GM23338 (cell line): ENCODE measurements around the gene CHCHD6. TPM values are rescaled to one million over a fixed set of nuclear protein-coding genes. Genes with fewer than 3 reads are reported as not detected.

ENCODE experiments used
- ATAC-seq: fragments of 200-7000 bp; cut with Tn5 transposase; 3 replicates; pipeline ENCODE4 v1.9.1; 2020
- DNase-seq: peaks from one replicate; pipeline ENCODE4 v3.0.0-alpha.2; 2015; ENCODE audit warnings: low spot score
- H2AFZ ChIP-seq: fragments of 200-600 bp; sonication (generic); 2 replicates; pipeline ENCODE4 v1.8.0; 2016; ENCODE audit warnings: antibody characterized with exemption, mild to moderate bottlenecking, moderate library complexity
- H3F3A ChIP-seq: fragments of 200-600 bp; sonication (generic); replicated peaks from 2 replicates; pipeline ENCODE4 v1.8.0; 2017; ENCODE audit warnings: antibody characterized with exemption, mixed run types, low read depth
- H3K27ac ChIP-seq: fragments of 200-600 bp; sonication (generic); 2 replicates; pipeline ENCODE4 v1.6.1; 2016; ENCODE audit warnings: low read depth
- H3K27me3 ChIP-seq: fragments of 200-600 bp; sonication (generic); 2 replicates; pipeline ENCODE4 v1.8.0; 2016; ENCODE audit warnings: mild to moderate bottlenecking, mixed run types, moderate library complexity; ENCODE audit not compliant: insufficient read depth
- H3K36me3 ChIP-seq: fragments of 200-600 bp; sonication (generic); 2 replicates; pipeline ENCODE4 v1.8.0; 2016; ENCODE audit warnings: mild to moderate bottlenecking; ENCODE audit not compliant: insufficient read depth
- H3K4me1 ChIP-seq: fragments of 200-600 bp; sonication (generic); 2 replicates; pipeline ENCODE4 v1.8.0; 2016; ENCODE audit warnings: mild to moderate bottlenecking, moderate library complexity; ENCODE audit not compliant: insufficient read depth
- H3K4me2 ChIP-seq: fragments of 200-600 bp; sonication (generic); 2 replicates; pipeline ENCODE4 v1.7.1; 2017; ENCODE audit warnings: mixed run types
- H3K4me3 ChIP-seq: fragments of 200-600 bp; sonication (generic); 2 replicates; pipeline ENCODE4 v1.6.1; 2016; ENCODE audit warnings: mixed run types
- H3K79me2 ChIP-seq: fragments of 200-600 bp; sonication (generic); replicated peaks from 2 replicates; pipeline ENCODE4 v1.8.0; 2017; ENCODE audit warnings: mild to moderate bottlenecking; ENCODE audit not compliant: insufficient read depth
- H3K9me2 ChIP-seq: fragments of 200-600 bp; sonication (generic); 2 replicates; pipeline ENCODE4 v1.8.0; 2017; ENCODE audit not compliant: insufficient read depth
- H4K20me1 ChIP-seq: fragments of 200-600 bp; sonication (generic); replicated peaks from 2 replicates; pipeline ENCODE4 v1.8.0; 2017; ENCODE audit warnings: mild to moderate bottlenecking; ENCODE audit not compliant: insufficient read depth
- H3K27ac Mint-ChIP-seq: 2 replicates; pipeline ENCODE4 v1.8.0; 2020; ENCODE audit warnings: inconsistent platforms, mild to moderate bottlenecking, moderate library complexity, mixed read lengths
- H3K27me3 Mint-ChIP-seq: 3 replicates; pipeline ENCODE4 v1.8.0; 2022; ENCODE audit warnings: low read depth, mild to moderate bottlenecking, moderate library complexity, mixed read lengths, inconsistent platforms; ENCODE audit not compliant: insufficient read depth, poor library complexity
- H3K36me3 Mint-ChIP-seq: 3 replicates; pipeline ENCODE4 v1.8.0; 2021; ENCODE audit warnings: low read depth, mild to moderate bottlenecking, inconsistent platforms, moderate library complexity, mixed read lengths
- H3K4me1 Mint-ChIP-seq: 3 replicates; pipeline ENCODE4 v1.8.0; 2020; ENCODE audit warnings: mild to moderate bottlenecking, inconsistent platforms, mixed read lengths
- H3K4me3 Mint-ChIP-seq: 3 replicates; pipeline ENCODE4 v1.8.0; 2021; ENCODE audit warnings: moderate library complexity, mild to moderate bottlenecking, inconsistent platforms, mixed read lengths
- H3K9me3 Mint-ChIP-seq: 3 replicates; pipeline ENCODE4 v1.8.0; 2020; ENCODE audit warnings: moderate library complexity, mild to moderate bottlenecking, inconsistent platforms, mixed read lengths
- CREB1 ChIP-seq: fragments of 250-450 bp; sonication (Bioruptor Pico); IDR thresholded peaks from 2 replicates; pipeline ENCODE4 v1.5.0; 2020; ENCODE audit warnings: low read depth, mild to moderate bottlenecking, moderate library complexity
- CTCF ChIP-seq, 2 experiments: fragments of 200-600 bp in 1 of 2; sonication (generic) in 1 of 2; conservative IDR thresholded peaks; 2 replicates each; pipeline versions ENCODE4 v1.5.1 to v1.6.1; 2016 to 2017; ENCODE audit warnings: antibody characterized with exemption in 2 of 2, low read depth in 2 of 2, mild to moderate bottlenecking in 2 of 2, moderate library complexity in 1 of 2
- ETS1 ChIP-seq: IDR thresholded peaks from 2 replicates; pipeline ENCODE4 v1.6.1; 2016; ENCODE audit warnings: antibody characterized with exemption
- EZH2 ChIP-seq: fragments of 200-600 bp; sonication (generic); IDR thresholded peaks from one replicate; pipeline ENCODE4 v1.8.0; 2017; ENCODE audit warnings: antibody characterized with exemption, mild to moderate bottlenecking, low read depth; ENCODE audit not compliant: unreplicated experiment
- EZH2phosphoT487 ChIP-seq: fragments of 200-600 bp; sonication (generic); IDR thresholded peaks from one replicate; pipeline ENCODE4 v1.8.1; 2018; ENCODE audit warnings: antibody characterized with exemption; ENCODE audit not compliant: unreplicated experiment
- JUNB ChIP-seq: IDR thresholded peaks from one replicate; pipeline ENCODE4 v1.6.1; 2016; ENCODE audit warnings: antibody characterized with exemption; ENCODE audit not compliant: unreplicated experiment
- NANOG ChIP-seq: IDR thresholded peaks from 2 replicates; pipeline ENCODE4 v1.6.1; 2016; ENCODE audit warnings: antibody characterized with exemption, borderline replicate concordance
- POLR2AphosphoS5 ChIP-seq: IDR thresholded peaks from 2 replicates; pipeline ENCODE4 v1.6.1; 2016; ENCODE audit warnings: antibody characterized with exemption, low read depth
- REST ChIP-seq: IDR thresholded peaks from one replicate; pipeline ENCODE4 v1.6.1; 2018; ENCODE audit warnings: antibody characterized with exemption; ENCODE audit not compliant: unreplicated experiment
- STAT1 ChIP-seq: IDR thresholded peaks from one replicate; pipeline ENCODE4 v1.6.1; 2016; ENCODE audit warnings: antibody characterized with exemption; ENCODE audit not compliant: unreplicated experiment
- ZNF331 ChIP-seq: fragments of 250-450 bp; sonication (Bioruptor Pico); IDR thresholded peaks from 2 replicates; pipeline ENCODE4 v1.5.0; 2020; ENCODE audit warnings: low read depth, mild to moderate bottlenecking, moderate library complexity
- ZNF462 ChIP-seq: fragments of 250-450 bp; sonication (Bioruptor Pico); IDR thresholded peaks from 2 replicates; pipeline ENCODE4 v1.5.0; 2020; ENCODE audit warnings: mild to moderate bottlenecking, moderate library complexity
- polyA plus RNA-seq: library from polyadenylated mRNA; unstranded; fragments of >200 nt; fragmentation: Nextera tagmentation; extraction: Ambion mirVana; gene quantifications from 2 replicates; pipeline ENCODE4 v1.2.1, GENCODE V29; 2016
- total RNA-seq: library from RNA; depleted of rRNA; stranded (reverse); fragments of >200 nt; shearing (Covaris generic); gene quantifications from 2 replicates; pipeline ENCODE4 v1.2.3, GENCODE V29; 2014

CHCHD6 gene
- total and polyA plus RNA-seq, 2 experiments from 2014 or later: 28.8 to 43.0 TPM

GRCh38 chr3:126714276-126714900 is 10.3 kb downstream of the CHCHD6 start:
- no peak overlapping the region for H3K27ac Mint-ChIP-seq
- no peaks in the 10 kb centered on the region for H3K27me3 ChIP-seq
- ATAC-seq (peak; percentile 26), DNase-seq (no peak)
- no peaks in the 10 kb centered on the region; the same call in 1 of the 2 replicates for H3K4me1 ChIP-seq
- TF ChIP-seq ZNF331 (CRISPR knock-in tag): no peak
- no peak for TF ChIP-seq ETS1
- no peak for TF ChIP-seq JUNB
- no peak for TF ChIP-seq POLR2AphosphoS5
- TF ChIP-seq EZH2: no peak
- no peak for TF ChIP-seq STAT1
- no peak for TF ChIP-seq ZNF462
- no peak for TF ChIP-seq CREB1 (CRISPR knock-in tag)
- no peak for TF ChIP-seq CTCF (conservative IDR thresholded peaks at IDR 0.05; ENCODE audit: low read depth in 2 of 2)
- no peak for TF ChIP-seq NANOG
- no peak for TF ChIP-seq EZH2phosphoT487
- TF ChIP-seq REST: no peak
- H3K9me2 ChIP-seq: no peaks in the 10 kb centered on the region
- peaks cover 19% of the 10 kb centered on the region for H3K4me1 Mint-ChIP-seq
- no peak overlapping the region for H3K27ac ChIP-seq
- H3K36me3 ChIP-seq: no peaks in the 10 kb centered on the region
- H3K27me3 Mint-ChIP-seq: no peaks in the 10 kb centered on the region
- H3F3A ChIP-seq: no peaks in the 10 kb centered on the region
- H2AFZ ChIP-seq: no peak overlapping the region
- H3K79me2 ChIP-seq: peaks cover 75% of the 10 kb centered on the region
- H3K36me3 Mint-ChIP-seq: no peaks in the 10 kb centered on the region; the same call in 2 of the 3 replicates
- no peaks in the 10 kb centered on the region for H3K9me3 Mint-ChIP-seq
- H3K4me3 ChIP-seq: no peak overlapping the region
- H3K4me2 ChIP-seq: no peak overlapping the region
- no peak overlapping the region for H3K4me3 Mint-ChIP-seq
- peaks cover 25% of the 10 kb centered on the region for H4K20me1 ChIP-seq
